HPDE6-E6E7 (cell line): ENCODE results near the gene ZNF273.

Experiments used
- DNase-seq: peaks from one replicate; pipeline ENCODE4 v3.0.0; 2011; ENCODE audit warnings: missing footprints; ENCODE audit errors: extremely low spot score

Gene ZNF273

DNA sequence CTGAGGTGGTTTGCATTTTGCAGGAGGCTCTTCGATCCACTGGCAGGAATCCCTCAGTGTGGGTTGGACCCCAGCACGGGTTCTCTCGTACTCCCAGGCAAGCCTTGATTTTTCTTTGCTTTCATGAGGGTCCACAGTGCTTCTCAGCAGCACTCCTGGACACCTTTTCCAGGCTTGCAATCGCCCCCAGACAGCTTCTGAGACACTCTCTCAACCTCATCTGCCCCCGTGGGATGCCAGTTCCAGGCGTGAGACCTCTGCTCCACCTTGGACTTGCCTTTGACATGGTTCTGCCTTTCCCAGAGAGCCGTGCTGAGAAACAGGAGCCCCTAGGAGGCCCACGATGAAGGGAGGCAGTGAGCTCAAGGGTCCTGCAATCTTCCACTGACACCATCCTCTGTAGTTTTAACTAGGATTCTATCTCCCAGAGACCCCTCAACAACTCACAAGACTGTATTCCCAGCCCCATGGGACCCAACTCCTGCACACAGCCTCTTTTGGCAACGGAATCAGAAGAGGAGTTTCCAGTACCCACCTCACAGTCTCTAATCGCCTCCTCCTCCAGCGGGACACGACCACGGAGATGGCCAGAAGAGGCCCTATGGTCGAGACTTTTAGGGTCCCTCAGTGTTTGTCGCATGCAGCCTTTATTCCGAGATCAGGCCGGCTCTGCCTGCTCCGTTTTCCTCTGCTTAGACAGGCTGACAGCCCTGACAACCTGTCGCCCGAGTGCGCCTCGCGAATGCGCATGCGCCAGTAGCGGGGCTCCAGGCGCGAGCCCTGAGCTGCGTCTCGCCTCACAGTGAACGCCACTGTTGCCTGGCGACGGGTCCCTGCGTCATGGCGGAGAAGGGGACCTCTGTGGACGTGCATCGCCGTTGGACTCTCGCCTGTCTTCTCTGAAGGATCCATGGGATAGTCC, 26.0 kb upstream of the ZNF273 start:
- no peak for DNase-seq

DNA sequence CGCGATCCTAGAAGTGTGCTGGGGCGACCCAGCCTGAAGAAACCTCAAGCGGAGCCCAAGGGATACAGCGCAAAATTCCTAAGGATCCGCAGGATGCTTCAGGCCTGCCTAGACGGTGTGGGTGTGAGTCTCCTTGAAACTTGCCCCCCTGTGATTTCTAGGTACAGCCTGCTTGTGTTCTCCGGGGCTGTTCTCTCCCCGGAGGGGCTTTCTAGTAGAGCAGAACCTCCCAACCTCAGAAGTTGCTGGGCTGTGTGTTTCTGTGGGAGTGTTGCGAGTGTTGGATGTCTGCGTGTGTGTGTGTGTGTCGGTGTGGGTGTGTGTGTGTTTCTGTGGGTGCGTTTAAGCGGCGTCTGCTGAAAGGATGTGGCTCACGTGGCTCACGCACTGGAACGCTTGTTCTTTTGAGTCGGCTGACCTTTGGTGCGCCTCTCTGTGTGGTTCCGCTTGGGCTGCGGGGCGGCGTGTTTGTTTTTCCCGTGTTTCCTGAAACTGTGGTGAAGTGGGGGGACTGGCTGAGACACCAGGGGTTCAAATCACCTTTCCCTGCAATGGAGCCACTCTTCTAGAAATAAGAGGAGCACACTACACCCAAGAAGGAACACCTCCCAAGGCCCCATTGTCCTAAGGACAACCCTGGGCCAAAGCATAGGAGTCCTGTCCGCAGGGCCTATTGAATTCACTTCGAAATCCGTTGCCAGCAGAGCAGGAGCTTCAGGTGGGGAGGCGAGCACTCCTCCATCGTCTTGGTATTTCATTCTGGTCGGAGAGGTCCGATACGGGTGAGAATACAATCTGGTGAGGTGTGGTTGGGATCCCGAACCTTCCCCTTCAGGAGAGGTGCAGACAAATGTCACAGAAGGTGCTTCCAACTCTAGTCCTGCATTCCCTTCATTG, 25.1 kb upstream of the ZNF273 start:
- no peak for DNase-seq

- no peak for DNase-seq
Measured at GRCh38 chr7:64878684-64879083, 24.4 kb upstream of the ZNF273 start.

DNA sequence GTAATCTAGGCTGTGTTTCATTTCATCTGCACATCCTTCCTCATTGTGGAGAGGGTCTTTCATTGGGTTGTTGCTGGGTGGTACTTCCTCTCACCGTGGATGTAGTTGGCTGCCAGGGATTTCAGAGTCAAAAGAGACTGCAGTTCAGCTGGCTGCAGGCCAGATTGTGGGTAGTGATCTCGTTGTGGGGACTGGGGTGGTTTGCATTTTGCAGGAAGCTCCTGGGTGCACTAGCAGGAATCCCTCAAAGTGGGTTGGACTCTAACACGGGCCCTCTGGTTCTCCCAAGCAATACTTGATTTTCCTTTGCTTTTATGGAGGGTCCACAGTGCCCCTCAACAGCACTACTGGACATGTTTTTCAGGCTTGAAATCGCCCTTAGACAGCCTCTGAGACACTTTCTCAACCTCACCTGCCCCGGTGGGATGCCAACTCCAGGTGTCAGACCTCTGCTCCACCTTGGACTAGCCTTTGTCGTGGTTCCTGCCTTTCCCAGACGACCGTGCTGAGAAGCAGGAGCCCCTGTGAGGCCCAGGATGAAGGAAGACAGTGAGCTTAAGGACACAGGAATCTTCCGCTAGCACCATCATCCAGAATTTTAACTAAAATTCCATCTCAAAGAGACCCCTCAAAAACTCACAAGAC, 23.9 kb upstream of the ZNF273 start:
- no peak for DNase-seq

- no peak for DNase-seq
Measured at GRCh38 chr7:64879800-64880199, 23.3 kb upstream of the ZNF273 start.

DNA sequence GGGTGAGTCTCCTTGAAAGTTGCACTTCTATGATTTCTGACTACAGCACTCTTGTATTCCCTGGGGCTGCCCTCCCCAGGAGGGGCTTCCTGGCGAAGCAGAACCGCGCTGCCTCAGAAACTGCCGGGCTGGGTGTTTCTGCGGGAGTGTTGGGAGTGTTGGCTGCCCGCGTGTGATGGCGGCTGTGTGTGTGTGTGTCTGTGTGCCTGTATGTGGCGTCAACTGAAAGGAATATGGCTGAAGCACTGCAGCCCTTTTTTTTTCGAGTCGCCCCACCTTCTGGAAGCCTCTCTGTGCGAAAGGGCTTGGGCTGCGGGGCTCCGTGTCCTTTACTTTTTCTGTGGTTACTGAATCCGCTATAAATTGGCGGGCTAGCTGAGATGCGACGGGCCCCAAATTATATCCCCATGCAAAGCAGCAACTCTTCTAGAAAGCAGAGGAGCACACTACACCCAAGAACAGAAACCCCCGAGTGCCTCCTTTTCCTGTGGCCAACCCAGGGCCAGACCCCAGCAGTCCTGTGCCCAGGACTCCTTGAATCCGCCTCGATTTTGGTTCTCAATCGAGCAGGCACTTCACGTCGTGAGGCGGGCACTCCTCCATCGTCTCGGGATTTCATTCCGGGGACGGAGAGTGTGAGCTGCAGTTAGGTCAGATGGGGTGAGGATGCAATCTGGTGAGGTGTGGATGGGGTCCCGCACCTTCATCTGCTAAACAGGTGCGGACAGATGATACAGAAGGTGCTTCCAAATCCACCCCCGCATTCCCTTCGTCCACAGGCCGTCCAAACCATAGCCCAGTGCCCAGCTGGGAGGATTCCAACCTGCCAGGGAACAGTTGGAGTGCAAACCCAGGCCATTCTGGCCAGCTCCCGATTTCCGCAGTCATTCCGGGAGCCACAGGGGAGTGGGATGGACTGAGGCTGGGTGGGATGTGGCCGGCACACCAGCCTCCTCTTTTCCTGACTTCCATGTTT, 22.5 kb upstream of the ZNF273 start:
- DNase-seq: no peak

DNA sequence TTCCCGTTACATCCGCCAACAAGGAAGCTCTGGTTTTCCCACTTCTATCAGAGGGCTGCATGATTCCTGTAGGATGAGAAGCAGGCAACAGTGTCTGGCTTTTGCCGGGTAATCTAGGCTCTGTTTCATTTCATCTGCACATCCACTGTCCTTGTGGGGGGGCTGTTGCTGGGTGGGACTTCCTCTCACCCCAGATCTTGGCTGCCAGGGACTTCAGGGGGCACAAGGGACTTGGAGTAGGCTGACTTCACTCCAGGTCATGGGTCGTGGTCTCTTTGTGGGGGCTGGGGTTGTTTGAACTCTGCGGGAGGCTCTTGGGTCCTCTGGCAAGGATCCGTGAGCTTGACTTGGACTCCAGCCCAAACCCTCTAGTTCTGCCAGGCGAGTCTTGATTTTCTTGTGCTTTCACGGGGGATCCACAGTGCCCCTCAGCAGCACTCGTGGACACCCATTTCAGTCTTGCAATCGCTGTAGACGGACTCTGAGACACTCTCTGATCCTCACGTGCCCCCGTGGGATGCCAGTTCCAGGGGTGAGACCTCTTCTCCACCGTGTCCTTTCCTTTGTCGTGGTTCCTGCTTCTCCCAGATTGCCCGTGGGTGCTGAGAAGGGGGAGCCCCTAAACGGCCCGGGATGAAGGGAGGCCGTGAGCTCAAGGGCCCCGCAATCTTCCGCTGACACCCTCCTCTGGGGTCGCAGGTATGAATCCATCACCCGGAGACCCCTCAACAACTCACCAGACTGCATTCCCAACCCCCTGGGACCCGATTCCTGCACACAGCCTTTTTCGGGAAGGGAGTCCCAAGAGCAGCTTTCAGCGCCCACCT, 21.4 kb upstream of the ZNF273 start:
- DNase-seq: no peak

- DNase-seq: peak; percentile 52
Measured at GRCh38 chr7:64882341-64883112, 20.5 kb upstream of the ZNF273 start.

- DNase-seq: no peak
Measured at GRCh38 chr7:64883113-64883905, 19.8 kb upstream of the ZNF273 start.

GRCh38 chr7:64884085-64884912, 18.8 kb upstream of the ZNF273 start:
- no peak for DNase-seq

- no peak for DNase-seq
Measured at GRCh38 chr7:64884913-64885370, 18.1 kb upstream of the ZNF273 start.

DNA sequence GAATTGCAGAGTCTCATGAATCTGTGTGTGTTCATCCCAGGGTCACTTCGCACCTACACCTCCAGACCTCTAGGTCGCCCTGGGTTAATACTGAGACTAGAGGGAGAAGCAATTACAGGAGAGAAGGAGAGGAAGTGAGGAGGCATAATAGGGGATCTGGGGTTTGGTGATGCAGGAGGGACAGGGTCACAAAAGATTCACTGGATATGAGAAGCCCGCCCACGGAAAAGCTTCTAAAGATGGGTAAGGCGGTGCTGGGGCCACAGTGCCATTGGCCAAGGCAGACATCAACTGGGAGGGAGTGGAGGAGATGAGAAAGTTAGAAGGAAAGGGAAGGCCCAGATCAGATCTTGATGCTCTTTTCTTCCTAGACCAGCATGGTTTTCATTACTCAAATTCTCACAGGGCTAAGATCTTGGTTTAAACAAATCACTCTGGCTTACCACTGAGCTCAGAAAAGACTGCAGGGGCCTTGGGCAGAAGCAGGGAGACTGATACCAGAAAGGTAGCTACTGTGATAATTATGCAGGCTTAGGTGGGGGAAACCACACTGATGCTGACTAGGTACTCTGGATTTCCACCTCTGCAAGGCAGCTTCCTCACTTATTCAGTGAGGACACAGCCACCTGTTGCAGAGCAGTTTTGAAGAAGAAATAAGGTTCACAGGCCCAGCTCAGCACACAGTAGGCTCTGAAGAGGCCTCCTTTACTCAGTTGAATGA, 17.4 kb upstream of the ZNF273 start:
- no peak for DNase-seq

GRCh38 chr7:64886956-64887545, 16.0 kb upstream of the ZNF273 start:
- DNase-seq: no peak

GRCh38 chr7:64887756-64888508, 15.1 kb upstream of the ZNF273 start:
- no peak for DNase-seq

DNA sequence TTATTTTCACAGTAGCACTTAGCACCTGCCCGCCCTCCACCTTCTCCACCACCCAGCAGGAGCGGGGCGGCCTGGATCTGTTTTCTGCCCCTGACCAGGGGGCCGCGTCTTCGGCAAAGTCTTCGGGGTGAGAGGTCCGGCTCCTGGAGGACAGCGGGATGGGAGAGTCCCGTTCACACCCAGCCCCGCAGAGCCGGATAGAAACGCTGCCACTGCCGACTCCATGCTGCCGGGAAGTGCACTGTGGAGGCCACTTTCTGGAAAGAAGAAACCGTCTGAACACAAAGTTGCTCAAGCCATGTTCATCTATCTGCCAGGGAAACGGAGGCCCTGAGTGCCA, 14.5 kb upstream of the ZNF273 start:
- no peak for DNase-seq
